GM19240 (cell line): ENCODE results near the gene DBN1.
"Not testable (repeated sequence)": the region's sequence is repeated elsewhere in the genome, so short reads cannot be mapped to it uniquely, and the experiment has no call there.

Experiments
- DNase-seq: peaks from one replicate; pipeline ENCODE4 v3.0.0; 2011; ENCODE audit warnings: low spot score; ENCODE audit not compliant: insufficient read length

The DBN1 gene

DNA sequence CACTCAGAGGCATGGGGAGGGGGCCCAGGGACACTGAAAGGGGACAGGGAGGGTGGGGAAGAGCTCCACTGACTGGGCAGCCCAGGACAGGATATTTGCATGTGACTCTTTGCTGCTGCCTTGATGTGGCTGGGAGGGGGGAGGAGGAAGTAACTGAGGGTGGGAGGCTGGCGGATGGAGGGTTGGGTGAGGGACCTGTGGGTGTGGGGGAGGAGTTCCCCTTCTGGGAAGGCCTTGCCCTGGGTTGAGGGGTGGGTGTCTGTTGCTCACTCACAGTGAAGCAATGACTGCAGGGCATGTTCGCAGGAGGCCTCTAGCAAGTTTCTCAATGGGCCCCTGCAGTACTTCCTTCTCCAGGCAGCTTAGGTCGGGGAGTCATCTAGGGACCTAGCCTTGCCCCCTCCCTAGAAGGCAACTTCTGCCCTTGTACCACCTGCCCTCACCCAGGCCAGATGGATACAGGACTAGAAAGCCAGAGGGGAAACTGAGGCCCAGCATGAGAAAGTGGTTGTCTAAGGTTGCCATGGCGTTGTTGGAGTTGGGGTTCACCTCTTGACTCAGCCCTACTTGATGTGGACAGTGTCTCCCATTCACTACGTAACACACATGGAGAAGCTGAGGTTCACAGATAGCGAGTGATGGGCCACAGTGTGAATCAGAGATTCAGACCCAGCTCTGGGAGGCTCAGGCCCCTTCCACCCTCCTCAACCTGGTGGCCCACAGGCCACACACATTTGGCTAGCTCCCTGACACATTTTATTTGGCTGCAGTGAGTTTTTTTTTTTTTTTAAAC, 44.0 kb downstream of the DBN1 start:
- peak; percentile 66 for DNase-seq

DNA sequence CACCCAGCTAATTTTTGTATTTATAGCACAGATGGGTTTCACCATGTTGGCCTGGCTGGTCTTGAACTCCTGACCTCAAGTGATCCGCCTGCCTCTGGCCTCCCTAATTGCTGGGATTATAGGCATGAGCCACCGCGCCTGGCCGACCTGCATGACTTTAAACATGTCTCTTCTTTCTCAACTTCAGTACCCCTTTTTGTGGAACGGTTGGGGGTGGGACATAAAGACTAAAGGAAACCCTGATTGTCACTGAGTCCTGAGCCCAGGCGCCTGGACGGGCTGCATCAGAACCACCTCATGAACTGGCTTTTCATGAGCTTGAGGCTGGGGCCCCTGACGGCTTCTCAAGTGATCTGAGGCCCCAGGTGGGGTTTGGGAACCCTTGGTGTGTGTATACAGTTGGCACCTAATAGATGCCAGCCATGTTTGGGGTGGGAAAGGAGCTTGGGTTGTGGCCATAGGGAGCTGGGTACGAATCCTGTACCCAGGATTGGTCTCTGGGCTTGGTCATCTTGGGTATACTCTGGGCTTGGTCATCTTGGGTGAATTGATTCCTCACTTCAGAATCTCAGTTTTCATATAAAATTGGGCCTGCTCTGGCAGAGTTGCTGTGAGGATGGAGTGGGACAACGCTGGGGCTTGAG, 44.7 kb downstream of the DBN1 start:
- no peak for DNase-seq

DNA sequence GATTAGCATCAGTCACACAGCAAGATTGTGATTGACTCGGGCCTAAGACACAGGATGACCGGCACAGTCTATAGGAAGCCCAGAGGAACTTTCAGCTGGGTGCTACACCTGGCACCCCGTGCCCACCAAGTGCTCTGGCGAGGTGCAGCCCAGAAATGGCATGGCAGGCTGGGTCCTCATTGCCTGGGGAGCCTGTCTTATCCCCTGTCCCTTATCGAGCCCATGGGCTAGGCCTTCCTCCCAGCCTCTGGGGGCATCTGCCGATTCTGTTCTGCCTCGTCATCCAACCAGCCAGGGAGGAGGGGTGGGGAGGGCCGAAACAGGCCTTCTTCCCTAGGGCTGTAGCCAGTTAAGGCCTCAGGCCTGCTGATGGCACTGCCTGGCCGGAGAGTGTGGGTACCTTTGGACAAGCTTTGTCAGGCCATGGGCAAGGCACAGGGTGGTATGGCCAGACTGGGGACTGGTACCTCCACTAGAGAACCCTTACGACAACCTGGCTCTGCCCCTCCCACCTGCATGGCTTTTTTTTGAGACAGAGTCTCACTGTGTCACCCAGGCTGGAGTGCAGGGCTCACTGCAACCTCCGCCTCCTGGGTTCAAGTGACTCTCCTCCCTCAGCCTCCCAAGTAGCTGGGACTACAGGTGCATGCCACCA, 45.4 kb downstream of the DBN1 start:
- no peak for DNase-seq

DNA sequence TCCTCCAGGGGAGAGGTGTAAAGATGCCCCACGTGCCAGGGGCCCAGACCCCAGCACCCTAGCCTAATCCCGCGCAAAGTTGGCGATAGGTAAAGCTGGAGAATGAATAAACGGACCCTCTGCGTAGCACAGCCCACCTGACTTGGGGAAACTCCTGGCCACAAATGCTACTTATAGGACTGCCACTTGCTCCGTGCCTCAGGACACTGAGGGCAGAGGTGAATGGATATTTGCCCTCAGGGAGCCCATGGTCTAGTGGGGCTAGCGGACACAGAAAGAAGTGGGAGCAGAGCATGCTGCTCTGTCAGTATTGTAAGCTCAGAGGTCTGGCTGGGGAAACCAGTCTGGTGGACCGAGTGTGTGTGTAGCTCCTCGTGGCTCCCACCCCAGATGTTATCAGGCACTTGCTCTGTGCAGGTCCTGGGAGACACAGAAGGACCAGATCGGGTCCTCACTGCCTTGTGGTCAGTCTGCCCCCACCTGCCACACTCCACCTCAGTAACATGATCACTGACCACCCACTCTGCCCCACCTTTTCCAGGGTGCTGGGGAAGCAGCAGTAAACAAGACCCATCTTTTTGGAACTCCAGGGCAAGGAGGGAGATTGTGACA, 46.1 kb downstream of the DBN1 start:
- no peak for DNase-seq

DNA sequence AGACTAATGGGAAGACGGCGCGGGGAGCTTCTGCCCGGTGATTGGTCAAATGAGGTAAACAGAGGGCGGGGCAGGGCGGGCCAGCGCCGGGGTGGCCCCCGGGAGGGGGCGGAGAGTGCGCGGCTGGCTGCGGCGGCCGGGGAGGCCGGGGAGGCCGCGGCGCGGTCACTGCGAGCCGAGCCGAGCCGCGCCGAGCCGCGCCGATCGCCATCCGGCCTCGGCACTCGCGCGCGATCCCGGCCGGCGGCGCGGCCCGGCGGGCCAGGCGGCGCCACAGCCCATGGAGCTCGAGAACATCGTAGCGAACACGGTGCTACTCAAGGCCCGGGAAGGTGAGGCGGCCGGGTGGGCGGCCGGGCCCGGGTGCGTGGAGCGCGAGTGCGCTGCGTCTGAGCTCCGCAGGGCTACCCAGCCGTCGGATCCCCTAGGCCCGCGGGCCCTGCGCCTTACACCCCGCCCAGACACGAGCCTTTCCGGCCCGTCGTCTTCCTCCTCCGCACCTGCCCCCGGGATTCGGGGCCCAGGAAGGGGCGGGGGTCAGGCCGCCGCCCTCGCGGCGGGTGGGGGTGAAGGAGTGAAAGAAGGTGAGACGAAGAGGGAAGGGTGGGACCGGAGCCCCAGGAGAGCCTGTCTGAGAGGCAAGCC, 46.7 kb downstream of the DBN1 start, which contains the start of gene GRK6:
Gene GRK6 (plus strand): TSS at position 111 of the 645 bp plus-strand sequence. CDS start 170 bp downstream, at position 281.
- DNase-seq = peak; percentile 85

DNA sequence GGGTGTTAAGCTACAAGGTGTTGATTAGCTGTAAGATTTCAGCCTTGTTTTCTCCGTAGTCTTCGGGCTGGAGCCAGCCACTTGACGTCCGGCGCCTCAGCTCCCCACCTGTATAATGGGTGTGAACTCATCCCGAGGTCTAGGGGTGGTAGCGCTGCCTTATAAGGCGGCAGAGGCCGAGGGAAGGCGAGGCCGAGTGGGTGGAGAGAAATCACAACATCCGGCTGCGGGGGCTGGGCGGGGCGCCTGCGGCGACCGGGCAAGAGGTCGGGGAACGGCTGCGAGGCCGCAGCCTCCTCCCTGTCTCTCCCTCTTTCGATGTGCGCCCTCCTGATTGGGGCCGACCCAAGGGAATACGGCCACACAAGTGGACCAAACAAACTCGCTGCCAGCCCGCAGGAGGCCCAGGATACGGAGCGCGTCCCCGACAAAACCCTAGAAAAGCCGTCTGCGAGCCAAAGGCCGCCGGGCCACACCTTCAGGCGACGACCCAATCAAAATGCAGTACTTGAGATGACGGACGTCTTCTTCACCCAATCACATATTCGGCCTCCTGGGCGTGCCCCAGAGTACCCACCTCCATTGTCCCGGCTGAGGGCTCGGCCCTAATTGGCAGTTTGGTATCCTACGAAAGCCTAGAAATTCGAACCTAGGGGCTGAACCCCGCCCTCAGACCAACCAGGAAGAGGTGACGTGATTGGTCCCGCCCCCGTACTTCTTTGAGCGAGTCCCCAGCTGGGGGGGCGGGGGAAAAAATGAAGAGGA, 47.5 kb downstream of the DBN1 start:
- DNase-seq = peak; percentile 93

DNA sequence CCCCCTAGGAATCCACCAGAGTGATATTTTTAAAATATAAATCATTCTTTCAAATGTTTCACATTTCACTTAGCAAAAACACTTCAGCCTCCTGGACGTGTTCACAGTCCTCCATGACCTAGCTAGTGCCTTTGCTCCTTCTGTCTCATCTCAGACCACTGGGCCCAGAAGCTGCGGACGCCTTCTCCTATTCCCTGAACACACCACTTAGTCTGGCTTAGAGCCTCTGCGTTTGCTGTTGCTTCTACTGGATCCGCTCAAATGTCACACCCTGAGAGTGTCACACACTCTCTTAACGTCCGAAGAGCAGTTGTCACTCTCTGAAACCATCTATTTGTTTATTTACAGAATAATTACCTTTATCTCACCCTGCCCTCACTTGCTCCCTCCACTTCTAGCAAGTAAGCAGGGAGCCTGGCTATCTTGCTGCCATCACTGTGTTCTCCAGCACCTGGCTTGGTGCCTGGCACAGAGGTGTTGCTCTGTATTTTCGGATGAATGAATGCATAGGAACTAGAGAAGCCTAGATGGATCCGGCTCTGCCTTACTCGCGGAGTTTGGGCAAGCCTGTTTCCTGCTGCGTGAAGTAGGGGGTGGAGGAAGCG, 48.1 kb downstream of the DBN1 start:
- no peak for DNase-seq

DNA sequence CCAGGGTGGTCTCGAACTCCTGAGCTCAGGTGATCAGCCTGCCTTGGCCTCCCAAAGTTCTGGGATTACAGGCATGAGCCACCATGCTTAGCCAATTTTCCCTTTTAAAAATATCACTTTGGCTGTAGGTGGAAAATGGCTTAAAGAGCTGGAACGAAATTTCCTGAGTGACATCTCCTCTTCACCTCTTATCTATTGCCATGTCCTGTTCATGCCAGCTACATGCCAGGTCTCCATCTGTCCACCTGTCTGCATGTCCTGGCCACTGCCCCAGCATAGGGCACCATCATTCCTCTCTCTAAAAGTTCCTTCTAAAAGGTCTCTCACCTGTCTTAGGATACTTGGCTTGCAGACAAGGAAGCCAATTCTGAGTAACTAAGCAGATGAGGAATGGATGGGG, 49.8 kb downstream of the DBN1 start:
- DNase-seq = no peak

DNA sequence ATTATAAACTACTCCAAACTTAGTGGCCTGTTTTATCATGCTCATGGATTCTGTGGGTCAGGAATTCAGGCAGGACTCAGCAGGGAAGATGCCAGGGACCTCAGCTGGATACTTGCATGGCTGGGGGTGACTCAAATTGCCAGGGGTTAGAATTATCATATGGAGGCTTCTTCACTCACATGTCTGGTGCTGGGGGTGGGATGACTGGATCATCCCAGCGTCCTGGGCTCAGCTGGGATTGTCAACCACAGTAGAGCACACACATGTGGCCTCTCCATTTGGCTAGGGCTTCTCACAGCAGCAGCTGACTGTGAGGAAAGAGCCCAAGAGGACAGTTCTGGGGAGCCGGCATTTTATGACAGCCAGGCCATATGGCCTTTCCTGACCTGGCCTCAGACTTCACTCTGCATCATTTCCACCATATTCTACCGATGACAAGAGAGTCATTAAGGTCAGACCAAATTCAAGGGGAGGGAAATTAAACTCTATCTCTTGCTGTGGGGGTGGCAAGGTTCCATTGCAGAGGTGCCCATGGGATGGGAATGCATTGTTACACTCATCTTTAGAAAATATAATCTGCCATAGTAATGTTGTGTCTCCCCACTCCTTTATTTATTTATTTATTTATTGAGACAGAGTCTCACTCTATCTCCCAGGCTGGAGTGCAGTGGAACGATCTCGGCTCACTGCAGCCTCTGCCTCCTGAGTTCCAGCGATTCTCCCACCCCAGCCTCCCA, 52.2 kb downstream of the DBN1 start:
- no peak for DNase-seq

DNA sequence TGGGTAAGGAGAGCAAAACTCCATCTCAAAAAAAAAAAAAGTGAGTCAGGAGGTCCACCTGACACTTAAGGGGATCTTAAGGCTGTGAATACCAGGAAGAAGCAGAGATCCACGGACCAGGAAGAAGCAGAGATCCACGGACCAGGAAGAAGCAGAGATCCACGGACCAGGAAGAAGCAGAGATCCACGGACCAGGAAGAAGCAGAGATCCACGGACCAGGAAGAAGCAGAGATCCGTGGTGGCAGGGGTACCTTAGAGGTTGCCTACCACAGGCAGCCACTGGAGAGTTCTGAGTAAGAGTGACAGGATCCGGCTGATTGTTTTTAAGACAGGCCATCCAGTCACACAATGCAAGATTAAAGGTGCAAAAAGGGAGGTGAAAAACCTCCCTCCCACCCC, 53.0 kb downstream of the DBN1 start:
- DNase-seq = not testable (repeated sequence)

DNA sequence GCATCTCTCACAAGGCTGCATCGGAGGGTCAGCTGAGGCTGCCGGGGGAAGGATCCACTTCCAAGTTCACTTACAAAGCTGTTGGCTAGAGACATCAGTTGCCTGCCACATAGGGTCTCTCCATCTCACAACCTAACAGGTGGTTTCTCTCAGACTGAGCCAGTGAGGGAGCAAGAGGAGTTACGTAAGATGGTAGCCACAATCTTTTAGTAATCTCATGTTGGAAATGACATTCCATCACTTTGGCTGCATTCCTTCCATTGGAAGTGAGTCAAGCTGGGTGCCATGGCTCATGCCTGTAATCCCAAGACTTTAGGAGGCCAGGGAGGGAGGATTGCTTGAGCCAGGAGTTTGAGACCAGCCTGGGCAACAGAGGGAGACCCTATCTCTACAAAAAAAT, 54.4 kb downstream of the DBN1 start:
- DNase-seq = no peak

DNA sequence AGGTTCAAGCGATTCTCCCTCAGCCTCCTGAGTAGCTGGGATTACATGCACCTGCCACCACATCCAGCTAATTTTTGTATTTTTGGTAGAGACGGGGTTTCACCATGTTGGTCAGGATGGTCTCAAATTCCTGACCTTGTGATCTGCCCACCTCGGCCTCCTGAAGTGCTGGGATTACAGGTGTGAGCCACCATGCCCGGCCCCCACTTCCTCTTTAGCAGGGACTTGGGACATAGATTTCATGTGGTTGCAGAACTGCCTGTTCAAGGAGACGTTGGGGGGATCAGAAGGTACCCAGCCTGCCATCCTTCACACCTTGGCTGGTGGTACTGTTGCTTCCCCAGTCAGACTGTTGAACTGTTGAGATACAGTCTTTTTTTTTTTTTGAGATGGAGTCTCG, 56.4 kb downstream of the DBN1 start:
- not testable (repeated sequence) for DNase-seq

DNA sequence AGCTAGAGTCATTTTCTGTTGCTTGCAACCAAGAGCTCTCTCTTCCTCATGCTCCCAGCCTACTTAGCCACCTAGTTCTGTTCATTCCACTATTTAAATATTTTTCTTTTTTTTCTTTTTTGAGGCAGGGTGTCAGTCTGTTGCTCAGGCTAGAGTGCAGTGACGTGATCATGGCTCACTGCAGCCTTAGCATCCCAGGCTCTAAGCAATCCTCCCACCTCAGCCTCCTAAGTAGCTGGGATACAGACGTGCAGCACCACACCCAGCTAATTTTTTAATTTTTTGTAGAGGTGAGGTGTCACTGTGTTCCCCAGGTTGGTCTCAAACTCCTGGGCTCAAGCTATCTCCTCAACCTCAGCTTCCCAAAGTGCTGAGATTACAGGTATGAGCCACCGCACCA, 59.0 kb downstream of the DBN1 start:
- no peak for DNase-seq

DNA sequence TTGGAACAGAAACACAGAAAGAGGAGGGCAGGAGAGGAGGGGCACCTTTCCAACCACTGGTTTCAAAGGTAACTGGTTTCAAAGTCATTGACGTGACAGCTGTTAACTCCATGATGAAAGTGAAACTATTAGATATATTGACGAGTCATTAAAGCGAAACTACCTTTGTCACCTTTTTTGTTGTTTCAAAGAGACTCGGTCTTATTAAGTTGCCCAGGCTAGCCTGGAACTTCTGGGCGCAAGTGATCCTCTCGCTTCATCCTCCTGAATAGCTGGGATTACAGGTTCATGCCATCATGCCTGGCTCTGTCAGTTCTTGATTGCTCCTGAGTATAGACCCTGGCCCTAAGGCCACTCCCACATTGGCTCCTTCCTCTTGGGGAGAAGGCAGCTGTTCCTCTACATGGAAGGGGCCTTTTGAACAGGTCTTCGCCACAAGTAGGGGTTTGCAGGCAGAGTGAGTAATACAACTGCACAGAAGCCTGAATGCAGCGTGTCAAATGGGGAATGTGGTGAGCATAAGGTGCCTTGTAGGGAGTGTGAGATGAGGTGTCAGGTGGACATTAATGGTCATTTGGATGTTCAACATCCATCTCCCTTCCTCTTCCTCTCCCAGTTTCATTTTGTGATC, 60.7 kb downstream of the DBN1 start:
- DNase-seq = no peak

DNA sequence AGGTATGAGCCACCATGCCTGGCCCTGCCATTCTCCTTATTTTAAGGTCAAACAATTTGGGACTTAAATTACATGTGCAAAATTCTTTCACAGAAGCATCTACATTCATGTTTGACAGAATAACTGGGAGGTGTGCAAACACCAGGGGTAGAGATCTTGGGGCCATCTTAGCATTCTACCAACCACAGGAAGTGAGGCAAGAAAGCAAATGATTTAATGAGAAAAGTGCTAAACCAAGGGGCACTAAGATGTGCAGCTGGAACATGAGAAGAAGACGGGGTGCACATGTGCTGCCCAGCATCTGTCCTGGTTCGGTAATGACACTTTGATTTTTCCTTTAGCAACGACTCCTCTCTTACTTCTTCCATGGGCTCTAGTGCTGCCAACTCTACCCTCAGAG, 62.9 kb downstream of the DBN1 start:
- no peak for DNase-seq

DNA sequence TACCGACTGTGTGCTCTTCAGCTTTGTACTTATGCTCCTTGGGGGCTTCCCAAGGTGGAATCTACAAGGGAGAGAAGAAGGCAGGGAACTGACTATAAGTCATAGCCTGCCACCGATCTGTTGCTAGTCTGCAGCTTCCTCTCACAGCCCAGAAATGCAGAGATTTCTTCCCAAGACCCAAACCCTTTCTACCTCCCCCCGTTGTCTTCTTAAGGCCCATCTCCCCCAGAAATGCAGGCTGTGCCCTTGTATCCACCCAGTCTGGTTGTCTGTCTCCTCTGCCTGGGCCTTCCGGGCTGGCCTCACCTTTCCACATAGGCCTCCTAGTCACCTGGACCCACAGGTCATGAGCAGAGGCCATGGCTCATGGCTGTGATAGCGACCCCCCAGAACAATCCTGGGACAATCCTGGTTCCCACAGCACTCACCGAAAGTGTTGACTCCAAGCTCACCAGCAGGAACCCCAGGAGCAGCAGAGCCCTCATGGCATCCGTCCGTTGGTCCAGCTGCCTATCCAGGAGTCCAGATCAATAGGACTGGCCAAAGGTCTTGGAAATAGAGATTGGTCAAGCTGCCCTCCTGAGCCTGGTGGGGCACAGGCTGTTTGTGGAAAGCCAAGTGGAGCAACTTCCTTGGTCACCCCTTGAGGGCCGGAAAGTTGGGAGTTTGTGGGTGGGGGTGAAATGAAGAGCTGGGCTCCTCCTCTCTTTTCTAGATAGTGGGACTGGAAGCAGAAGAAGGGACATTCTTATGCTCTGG, 64.2 kb downstream of the DBN1 start, which contains the start of gene F12:
Gene F12 (minus strand): TSS at position 522 of the 759 bp plus-strand sequence. CDS start 37 bp downstream, at position 485.
- DNase-seq = no peak
